Kidney capillary endothelial cell (primary cell): ENCODE results near the gene IFITM10.
"Not testable (repeated sequence)": the region's sequence is repeated elsewhere in the genome, so short reads cannot be mapped to it uniquely, and the experiment has no call there.

Experiments used
- DNase-seq: peaks from one replicate; pipeline ENCODE4 v3.0.0-alpha.2; 2018; ENCODE audit warnings: low spot score

The IFITM10 gene

DNA sequence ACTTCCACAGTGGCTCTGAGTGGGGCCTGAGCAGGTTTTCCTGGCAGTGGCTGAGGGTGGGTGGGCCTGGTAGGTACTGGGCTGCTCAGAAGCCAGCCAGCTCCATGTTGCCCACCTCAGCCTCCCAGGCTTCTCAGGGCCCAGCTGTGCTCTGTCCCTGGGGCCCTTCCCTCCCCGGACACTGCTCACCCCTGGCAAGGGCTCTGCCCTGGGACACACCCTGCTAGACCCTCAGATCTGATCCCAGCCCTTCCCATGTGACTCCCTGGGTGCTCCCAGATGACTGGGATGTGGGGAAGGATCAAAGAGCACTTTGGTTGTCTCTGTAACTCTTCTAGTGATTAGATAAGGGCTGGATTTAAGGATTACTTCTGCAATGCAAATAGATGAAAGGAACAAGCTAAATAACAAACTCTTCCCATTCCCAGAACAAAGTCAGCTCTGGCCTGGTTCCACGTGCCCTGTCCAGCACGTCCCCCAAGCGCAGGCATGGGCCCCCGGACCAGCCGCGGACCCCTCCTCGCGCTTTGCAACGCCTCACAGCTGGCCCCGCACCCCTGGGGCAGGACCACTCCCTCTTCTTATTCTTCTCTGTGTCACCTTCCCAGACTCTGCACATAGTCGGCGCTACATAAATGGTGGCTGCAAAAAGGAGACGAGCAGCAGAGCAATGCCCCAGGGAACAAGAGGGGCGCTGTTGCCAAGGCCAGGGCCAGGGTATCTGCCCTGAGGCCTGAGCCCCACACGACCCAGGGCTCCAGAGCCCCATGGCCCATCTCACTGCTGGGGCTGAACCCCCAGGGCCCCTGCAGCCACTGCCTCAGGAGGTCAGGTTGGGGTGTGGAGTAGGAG is 59.1 kb downstream of the IFITM10 start:
- no peak for DNase-seq

DNA sequence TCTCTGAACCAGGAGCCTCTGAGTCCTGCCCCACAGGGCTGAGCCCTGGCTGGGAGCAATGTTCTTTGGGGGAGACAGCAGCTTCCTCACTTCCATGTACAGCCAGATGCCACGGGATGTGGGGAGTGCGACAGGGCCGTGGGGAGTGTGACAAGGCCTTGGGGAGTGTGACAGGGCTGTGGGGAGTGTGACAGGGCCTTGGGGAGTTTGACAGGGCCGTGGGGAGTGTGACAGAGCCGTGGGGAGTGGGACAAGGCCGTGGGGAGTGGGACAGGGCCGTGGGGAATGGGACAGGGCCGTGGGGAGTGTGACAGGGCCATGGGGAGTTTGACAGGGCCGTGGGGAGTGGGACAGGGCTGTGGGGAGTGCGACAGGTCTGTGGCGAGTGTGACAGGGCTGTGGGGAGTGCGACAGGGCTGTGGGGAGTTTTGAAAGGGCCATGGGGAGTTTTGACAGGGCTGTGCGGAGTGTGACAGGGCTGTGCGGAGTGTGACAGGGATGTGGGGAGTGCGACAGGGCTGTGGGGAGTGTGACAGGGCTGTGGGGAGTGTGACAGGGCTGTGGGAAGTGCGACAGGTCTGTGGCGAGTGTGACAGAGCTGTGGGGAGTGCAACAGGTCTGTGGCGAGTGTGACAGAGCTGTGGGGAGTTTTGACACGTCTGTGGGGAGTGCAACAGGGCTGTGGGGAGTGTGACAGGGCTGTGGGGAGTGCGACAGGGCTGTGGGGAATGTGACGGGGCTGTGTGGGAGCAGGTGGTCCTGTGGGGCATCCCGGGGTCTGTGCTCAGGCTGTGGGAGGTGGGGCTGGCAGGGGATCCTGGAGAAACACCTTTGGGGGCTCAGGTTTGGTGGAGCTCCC is 60.0 kb downstream of the IFITM10 start:
- no peak for DNase-seq

DNA sequence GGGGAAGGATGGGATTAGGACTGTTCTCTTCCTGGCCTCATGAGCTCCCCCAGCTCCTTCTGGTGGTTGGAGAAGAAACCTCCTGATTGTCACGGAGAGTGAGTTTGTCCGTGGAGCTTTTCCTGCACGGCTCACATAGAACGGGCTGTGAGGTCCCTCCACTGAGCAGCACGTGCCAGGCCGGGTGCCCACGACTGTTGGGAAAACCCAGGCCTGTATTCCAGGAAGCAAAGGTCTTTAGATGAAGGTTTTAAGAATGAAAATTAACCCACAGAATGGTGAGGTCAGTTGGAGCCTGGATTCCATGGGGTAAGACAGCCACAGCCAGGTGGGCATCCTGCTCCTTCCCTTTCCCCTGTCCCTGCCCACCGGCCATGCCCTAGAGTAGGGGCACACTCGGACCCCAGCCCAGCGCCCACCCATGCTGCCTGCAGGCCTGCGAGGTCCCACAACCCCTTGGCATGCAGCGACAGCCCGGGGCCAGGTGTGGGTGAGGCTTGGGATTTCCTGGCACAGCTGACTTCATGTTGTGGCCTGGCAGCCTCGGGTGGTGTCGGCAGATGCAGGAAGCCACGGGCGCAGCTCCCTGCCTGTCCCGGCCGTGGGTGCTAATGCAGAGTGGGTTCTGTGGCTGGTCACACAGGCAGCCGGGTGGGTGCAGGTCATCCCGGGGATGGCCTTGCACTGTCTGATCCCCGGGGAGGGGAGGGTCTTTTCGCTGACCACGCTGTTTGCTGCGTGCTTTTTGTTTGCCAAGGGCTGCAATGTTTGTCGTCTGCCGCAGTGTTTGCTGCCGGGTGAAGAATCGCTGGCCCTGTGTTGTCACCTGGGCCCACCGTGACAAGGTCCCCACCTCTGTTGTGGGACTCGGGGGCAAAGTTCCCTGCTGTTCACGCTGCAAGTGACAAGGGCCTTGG is 60.9 kb downstream of the IFITM10 start:
- DNase-seq = not testable (repeated sequence)

DNA sequence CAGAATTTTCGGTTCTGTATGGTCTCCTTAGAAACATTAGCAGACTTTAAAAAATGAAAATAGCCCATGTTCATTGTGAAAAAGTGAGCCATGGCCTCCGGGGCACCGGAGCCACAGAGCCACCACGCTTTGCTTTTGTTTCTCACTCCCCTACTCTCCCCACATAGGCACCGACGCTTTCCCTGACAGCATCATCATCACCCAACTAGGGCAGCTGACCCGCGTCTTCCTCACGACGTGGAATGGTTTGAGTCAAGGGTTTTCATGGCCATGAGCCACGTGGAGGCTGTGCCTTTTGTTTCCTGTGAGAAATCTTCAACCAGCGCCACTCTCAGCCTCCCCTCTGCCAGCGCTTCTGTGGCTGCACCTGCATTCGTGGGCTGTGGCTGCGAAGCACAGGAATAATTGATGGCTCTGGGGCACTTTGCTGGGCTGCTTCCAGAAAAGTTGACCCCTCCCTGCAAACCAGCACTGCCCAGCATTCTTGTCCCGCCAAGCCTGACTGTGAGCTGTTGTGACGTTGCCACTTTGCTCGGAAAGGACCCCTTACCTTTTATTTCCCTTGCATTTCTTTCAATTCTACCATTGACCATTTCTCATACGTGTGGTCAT is 62.0 kb downstream of the IFITM10 start:
- not testable (repeated sequence) for DNase-seq

DNA sequence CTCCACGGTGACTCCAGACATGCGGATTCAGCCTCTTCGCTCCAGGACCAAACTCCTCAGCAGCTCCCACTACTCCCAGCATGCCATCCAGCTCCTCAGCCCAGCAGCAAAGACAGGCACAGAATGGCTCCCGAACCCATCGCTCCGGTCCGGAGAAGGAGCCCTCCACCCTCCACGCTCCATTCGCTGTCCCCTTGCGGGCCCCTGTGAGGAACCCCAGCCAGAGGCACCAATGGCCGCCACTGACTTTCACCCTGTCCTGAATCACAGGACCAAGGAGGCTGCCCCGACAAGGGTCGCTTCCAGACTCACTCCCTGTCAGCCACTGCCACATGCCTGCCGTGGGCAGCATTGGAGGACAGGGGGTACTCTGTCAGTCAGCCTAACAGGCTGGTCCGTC is 64.2 kb downstream of the IFITM10 start:
- DNase-seq = not testable (repeated sequence)

DNA sequence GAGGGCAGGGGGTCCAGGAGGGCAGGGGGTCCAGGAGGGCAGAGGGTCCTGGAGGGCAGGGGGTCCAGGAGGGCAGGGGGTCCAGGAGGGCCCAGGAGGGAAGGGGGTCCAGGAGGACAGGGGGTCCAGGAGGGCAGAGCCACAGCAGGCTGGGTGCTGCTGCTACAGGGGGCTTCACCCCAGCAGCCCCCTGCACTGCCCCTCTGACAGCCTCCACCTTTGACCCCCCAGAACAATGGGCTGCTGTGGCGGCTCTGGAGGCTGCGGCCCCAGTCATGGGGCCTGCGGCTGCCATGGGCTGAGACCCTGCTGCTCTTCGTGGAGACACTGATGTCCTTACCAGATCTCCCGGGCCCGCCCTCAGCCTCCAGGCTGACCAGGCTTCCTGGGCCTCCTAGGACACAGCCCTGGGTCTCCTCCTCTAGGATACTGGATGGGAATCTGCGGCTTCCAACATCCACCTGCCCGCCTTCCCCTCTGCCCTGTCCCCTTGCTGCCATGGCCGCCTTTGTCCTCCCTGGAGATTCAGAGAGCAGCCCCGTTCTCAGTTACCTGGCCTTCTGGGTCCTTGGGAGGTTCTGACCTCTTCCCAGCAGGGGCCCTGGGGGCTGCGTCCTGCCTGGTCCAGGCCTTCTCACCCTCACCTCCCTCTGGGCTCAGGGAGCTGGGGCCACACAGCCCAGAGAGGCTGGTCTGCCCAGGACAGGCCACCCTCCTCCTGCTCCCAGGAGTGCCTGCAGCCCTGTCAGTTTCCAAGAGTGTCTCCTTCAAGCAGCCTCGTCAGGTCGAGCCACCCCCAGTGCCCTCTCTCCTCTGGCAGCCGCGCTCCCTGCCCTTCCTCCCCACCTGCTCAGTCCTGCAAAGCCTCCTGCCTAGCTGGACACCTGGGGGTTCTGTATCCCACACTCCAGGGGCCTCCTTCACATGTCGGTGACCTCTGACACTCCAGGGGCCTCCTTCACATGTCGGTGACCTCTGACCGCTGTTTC is 65.2 kb downstream of the IFITM10 start:
- not testable (repeated sequence) for DNase-seq

DNA sequence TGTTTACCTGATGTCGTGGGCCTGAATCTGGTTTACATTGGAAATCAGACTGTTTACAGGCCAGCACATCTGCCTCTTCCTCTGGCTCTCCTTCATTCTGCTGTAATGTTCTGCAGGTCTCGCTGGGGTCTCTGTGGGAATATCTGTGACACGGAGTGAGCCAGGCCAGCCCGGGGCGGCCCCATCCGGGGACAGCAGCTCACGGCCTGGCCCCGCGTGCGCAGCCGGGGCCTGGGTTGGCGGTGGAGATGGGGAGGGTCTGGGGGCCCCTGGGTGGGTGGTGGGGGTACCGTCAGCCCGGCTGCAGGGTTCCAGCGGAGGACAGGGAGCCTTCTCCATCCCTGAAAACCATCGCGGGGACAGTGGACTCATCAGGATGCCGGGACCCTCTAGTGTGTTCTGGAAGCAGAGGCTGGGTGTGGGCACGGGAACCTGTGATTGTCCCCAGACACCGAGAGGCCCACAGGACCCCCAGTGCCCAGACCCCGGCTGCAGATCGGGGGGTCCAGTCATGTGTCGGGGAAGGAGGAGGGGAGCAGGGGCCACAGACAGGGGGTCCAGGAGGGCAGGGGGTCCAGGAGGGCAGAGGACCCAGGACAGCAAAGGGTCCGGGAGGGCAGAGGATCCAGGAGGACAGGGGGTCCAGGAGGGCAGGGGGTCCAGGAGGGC is 66.4 kb downstream of the IFITM10 start:
- not testable (repeated sequence) for DNase-seq

DNA sequence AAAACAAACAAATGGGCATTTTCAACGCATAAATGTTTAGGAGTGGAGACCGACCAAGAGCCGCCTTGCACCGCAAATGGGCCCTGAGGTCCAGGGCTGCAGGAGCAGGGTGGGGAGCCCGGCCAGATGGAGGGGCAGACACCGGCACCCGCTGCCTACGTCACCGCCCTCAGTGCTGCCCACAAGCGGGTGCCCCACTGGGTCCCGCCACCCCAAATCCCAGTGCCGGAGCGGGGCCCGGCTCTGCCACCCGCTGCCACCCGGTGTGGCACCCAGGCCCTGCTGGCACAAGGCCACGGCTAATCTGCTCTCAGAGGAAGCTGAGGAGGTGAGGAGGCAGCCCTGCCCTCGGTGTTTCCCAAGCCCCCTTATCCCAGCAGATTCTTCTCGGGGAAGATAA is 67.2 kb downstream of the IFITM10 start:
- DNase-seq = not testable (repeated sequence)
